ENCODE data around the gene BANP.
"Not testable (repeated sequence)": the region's sequence is repeated elsewhere in the genome, so short reads cannot be mapped to it uniquely, and the experiment has no call there.

GRCh38 chr16:87998184-87998793, 47.1 kb downstream of the BANP start:
- TF ChIP-seq CTCF (IDR thresholded peaks at IDR 0.05; ENCODE audit: borderline replicate concordance, extremely low read depth, low read length, poor library complexity, severe bottlenecking); EZH2 (IDR thresholded peaks at IDR 0.05; ENCODE audit: borderline replicate concordance, low read depth, low read length, severe bottlenecking): not testable (repeated sequence)
